Measurements from ENCODE around the gene TMEM267.
"Not testable (repeated sequence)": the region's sequence is repeated elsewhere in the genome, so short reads cannot be mapped to it uniquely, and the experiment has no call there.

Gene TMEM267

DNA sequence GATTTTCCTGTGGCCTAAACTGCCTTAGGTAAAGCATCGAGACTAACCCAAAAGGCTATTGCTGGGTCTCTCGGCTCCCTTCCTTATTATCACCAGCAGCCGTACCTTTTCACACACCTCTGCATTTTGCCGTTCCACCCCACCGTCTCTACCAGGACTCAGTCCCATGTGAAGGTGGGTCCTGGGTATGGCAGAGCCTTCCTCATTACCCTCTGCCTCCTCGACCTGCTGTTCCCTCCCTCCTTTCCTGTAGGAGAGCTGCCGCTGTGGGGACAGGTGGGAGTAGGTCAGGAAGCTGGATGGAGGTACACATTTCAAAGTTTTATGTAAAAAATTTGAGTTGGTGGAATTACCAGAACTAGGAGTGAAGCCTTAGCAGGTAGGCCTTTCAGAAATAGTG lies 73.3 kb downstream of the TMEM267 start:
- DNase-seq (ENCODE audit: low read depth, low spot score), result no peak

DNA sequence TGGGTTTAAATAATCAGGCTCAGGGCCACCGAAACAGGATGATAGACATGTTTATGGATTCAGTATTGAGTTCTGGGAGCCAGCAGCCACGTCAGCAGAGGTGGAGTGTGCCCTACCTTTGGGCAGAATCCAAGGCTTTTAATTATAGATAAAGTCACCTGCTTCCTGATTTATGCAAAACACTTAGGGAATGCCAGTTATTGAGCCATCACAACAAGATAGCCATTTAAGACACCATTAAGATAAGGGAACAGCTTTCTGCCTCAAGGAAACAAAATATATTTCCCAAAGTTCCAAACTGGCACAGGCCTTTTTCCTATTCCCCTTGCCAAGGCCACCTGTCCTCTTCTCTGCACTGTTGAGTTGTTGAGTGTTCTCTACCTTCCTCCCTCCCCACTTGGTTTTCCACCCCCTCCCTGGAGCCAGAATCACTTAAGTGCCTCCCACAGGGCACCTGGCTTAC lies 73.8 kb downstream of the TMEM267 start:
- no peak for DNase-seq (ENCODE audit: low read depth, low spot score)

DNA sequence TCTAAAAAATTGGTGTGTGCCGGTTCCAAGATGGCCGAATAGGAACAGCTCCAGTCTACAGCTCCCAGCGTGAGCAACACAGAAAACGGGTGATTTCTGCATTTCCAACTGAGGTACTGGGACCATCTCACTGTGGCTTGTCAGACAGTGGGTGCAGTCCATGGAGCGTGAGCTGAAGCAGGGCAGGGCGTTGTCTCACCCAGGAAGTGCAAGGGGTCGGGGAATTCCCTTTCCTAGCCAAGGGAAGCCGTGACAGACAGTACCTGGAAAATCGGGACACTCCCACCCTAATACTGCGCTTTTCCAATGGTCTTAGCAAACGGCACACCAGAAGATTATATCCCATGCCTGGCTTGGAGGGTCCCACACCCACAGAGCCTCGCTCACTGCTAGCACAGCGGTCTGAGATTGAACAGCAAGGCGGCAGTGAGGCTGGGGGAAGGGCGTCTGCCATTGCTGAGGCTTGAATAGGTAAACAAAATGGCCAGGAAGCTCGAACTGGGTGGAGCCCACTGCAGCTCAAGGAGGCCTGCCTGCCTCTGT lies 81.1 kb downstream of the TMEM267 start:
- DNase-seq (ENCODE audit: low read depth, low spot score), result not testable (repeated sequence)

DNA sequence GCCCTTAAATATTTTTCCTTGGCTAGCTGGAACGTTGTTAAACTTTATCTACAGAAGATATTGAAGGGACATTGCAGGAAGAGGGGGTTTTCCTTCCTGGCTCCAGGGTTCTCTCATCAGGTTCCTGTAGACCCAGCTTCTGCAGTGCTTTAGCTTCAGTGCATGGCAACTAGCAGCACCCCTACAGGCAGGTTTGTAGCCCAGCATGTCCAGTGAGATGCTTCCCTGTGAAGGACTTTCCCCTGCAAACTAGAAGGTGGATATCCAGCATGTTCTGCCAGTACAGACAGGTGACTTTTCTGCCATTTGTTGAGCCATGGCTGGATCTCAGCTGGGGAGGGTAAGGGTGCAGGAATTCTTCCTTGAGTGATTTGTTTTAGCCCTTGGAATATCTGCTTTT lies 81.8 kb downstream of the TMEM267 start:
- no peak for DNase-seq (ENCODE audit: low read depth, low spot score)

DNA sequence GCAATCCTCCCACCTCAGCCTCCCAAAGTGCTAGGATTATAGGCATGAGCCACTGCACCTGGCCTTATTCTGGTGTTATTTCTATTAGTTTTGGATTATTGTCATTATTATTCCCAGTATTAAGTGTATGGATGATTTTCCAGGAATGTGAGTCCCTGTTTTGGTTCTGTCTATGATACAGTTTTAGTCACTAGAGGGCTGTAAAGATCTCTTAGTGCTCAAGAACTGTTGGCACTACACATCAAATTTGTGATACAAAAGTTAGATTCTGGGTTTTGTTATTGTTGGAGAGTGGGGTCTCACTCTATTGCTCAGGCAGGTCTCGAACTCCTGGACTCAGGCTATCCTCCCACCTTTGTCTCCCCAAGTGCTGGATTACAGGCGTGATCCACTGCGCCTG lies 83.6 kb downstream of the TMEM267 start:
- no peak for DNase-seq (ENCODE audit: low read depth, low spot score)

DNA sequence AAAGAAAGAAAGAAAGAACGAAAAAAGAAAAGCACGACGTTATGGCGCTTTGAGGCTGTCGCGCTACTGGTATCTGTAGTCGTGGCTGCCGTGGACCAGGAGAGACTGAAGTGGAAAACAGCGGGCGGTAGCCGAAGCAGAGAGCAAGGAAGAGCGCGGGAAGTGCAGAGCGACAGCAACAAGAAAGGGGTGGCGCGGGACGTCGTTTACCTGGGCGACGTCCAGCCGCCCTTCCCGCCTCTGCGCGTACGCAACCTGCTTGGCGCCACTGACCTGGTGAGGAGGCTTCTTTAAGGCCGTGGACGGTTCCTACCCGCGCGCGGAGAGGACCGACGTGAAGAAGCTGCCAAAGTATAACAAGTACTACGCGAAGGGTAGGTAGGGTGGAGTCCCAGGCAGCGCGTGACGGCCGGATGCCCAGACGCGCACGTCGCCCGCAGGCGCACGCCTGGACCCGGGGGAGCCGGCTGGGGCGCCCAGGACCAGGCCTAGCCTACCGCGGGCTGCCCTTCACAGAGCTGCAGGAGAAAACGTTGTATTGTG lies 86.8 kb downstream of the TMEM267 start:
- DNase-seq (ENCODE audit: low read depth, low spot score), result no peak
